ENCODE data around the gene SLC2A4.

Gene SLC2A4

DNA sequence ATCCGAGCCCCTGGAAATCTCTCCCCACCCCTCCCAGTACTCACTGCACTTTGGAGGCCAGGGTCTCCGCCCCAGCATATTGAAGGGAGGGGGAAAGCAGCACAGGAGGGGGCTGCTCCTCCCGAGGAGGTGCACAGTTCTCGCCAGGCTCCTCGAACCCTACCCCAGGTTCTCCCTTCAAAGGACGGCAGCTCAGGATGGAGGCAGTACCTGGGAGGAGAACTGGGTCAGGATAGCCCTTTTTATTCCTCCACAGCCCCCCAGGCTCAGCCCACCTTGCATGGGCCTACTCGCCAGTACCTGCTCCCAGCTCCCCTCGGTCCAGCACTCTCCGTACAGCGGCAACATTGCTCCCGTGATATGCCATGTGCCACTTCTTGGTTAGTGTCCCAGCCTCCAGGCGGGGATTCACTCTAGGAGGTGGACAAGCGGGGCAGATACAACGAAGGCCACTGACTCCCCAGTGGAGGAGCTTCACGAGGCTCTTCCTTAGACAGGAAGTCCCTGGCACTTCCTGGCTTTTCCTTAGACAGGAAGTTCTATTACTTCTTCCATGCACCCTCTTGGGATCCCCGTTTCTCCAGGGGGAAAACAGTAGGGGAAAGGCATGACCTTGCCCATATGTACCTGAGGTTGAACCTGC lies 35.8 kb downstream of the SLC2A4 start:
- no peak for DNase-seq
- ATAC-seq = no peak
- peak overlapping the region in 1 of 2 donors; percentile 13 for H3K4me3 Mint-ChIP-seq
- no peaks in the 10 kb centered on the region for H3K9me3 Mint-ChIP-seq
- no peaks in the 10 kb centered on the region for H3K27me3 Mint-ChIP-seq
- H3K4me1 Mint-ChIP-seq = peaks cover 39% of the 10 kb centered on the region
- H3K27ac Mint-ChIP-seq = no peak overlapping the region

DNA sequence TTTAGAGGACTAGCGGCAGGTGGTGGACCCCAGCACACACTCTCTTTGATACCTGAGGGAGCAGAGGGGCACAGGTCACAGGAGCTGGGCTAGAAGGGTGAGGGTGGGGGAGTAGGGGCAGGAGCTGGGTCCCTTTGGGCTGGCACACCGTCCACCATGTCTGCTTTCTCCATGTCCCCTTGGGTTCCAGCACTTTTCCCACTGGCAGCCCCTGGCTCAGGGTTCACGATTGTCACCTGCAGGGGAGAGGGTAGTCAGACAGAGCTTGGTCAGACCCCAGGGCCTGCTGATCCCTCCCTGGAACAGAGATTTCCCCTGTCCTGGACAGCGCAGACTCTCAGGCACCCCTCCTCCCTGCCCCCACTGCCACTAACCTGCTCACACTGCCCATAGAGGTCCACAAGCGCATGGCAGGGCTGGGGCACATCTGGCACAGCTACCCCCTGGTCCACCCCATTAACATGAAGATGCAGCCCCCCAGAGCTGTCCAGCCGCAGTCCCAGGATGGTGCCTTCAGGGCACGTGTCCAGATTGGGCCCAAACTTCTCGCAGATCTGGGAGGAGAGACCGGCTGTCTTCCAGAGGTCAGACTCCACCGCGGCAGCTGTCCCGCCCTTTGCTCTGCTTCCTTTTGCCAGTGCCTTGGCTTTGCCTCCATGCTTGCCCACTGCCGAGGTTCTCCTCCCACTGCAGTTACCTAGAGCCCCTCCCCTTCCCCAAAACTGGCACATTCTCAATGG lies 36.8 kb downstream of the SLC2A4 start:
- ATAC-seq = no peak
- Mint-ChIP-seq H3K9me3 (no peaks in the 10 kb centered on the region), H3K4me3 (no peak overlapping the region), H3K4me1 (peaks cover 29% of the 10 kb centered on the region), H3K27me3 (no peaks in the 10 kb centered on the region), H3K27ac (no peak overlapping the region)
- no peak for DNase-seq

- Mint-ChIP-seq H3K4me1 (peaks cover 27% of the 10 kb centered on the region), H3K9me3 (no peaks in the 10 kb centered on the region), H3K4me3 (no peak overlapping the region), H3K27ac (no peak overlapping the region), H3K27me3 (no peaks in the 10 kb centered on the region)
- ATAC-seq (no peak), DNase-seq (no peak)
Measured at GRCh38 chr17:7321466-7321865, 39.9 kb downstream of the SLC2A4 start.

GRCh38 chr17:7322520-7323194 lies 41.1 kb downstream of the SLC2A4 start:
- no peak overlapping the region for H3K4me3 Mint-ChIP-seq
- H3K9me3 Mint-ChIP-seq = no peaks in the 10 kb centered on the region
- H3K27me3 Mint-ChIP-seq = no peaks in the 10 kb centered on the region
- peaks cover 37% of the 10 kb centered on the region for H3K4me1 Mint-ChIP-seq
- DNase-seq = no peak
- no peak for ATAC-seq
- no peak overlapping the region for H3K27ac Mint-ChIP-seq

DNA sequence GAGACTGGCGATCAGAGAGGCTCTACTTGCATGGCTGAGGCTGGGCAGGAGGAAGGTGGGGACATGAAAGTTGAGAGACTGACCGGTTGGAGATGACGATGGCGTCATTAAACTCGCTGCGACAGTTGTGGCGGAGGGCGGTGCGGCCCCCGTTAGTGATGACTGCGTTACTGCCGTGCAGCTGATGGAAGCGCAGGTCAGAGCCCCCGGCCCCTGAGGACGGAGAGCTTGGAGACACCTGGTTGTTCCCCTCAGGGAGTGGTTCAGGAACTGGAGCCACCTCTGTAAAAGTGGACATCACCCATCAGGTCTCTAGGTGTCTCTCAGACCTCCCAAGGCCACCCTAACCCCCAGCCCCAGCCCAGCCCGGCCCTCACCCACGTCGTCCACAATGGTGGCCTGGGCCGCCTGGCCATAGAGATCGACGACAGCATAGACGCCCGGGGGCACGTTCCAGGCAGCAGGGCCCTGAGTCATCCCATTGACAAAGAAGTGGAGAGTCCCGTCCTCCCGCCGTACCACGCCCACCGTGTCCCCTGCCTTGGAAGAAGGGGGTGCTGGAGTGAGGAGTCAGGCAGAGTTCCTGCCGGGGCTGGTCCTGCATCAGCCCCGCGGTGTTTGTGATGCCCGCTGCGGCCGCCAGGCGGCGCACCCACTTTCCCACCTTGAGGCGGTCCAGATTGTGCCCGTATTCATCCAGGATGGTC lies 42.4 kb downstream of the SLC2A4 start:
- Mint-ChIP-seq H3K27ac (no peak overlapping the region), H3K27me3 (no peaks in the 10 kb centered on the region), H3K9me3 (no peaks in the 10 kb centered on the region), H3K4me1 (peaks cover 50% of the 10 kb centered on the region), H3K4me3 (no peak overlapping the region)
- peak; percentile 59 to 60 for DNase-seq
- ATAC-seq = peak; percentile 68

- Mint-ChIP-seq H3K27me3 (no peaks in the 10 kb centered on the region), H3K9me3 (no peaks in the 10 kb centered on the region), H3K4me1 (peaks cover 51% of the 10 kb centered on the region), H3K27ac (no peak overlapping the region), H3K4me3 (no peak overlapping the region)
- DNase-seq = no peak
- ATAC-seq = no peak
Measured at GRCh38 chr17:7324438-7324779, 42.9 kb downstream of the SLC2A4 start.

DNA sequence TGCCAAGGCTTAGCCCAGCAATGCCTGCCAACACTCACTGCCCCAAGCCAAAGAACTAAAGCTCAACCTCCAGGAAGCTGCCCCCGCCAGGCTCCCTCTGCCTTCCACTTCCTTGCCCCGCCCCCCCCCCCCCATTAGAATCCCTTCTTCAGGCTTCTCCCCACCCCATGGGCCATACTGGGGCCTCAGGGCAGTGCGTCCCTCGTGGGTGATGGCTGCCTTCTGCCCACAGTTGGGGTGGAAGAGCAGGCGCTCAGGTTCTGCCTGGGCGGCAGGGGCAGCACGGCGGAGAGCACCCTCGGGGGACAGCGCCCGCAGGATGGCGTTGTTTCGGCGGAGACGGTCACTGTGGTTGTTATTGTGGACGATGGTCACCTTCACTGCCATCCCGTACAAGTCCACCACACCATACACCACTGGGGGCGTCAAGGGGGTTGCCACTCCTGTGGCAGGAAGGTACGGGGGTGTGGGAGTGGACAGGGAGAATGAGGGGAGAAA lies 43.6 kb downstream of the SLC2A4 start:
- DNase-seq (no peak), ATAC-seq (no peak)
- no peaks in the 10 kb centered on the region for H3K27me3 Mint-ChIP-seq
- H3K4me1 Mint-ChIP-seq = peaks cover 54% of the 10 kb centered on the region
- H3K9me3 Mint-ChIP-seq = no peaks in the 10 kb centered on the region
- no peak overlapping the region for H3K27ac Mint-ChIP-seq
- H3K4me3 Mint-ChIP-seq = no peak overlapping the region

DNA sequence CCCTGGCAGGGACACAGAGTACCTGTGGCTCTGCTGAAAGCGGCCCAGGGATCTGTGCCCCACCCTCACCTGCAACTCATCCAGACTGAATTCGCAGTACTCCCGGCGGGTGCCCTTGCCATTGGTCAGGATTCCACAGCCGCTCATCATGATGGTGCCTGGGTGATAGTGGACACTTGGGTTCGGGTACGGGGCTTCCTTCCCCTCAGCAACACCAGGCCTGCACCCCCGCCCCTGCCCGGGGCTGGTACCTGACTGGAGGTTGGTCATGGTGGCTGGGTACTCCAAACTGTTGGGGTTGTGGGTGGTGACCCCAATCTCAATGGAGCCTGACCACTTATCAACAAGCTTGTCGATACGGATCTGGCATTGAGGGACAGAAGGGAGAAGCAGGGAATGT lies 44.7 kb downstream of the SLC2A4 start:
- no peaks in the 10 kb centered on the region for H3K27me3 Mint-ChIP-seq
- no peaks in the 10 kb centered on the region for H3K9me3 Mint-ChIP-seq
- H3K27ac Mint-ChIP-seq = no peak overlapping the region
- no peak for ATAC-seq
- H3K4me3 Mint-ChIP-seq = no peak overlapping the region
- no peak for DNase-seq
- peaks cover 65% of the 10 kb centered on the region for H3K4me1 Mint-ChIP-seq

GRCh38 chr17:7327056-7327455 lies 45.5 kb downstream of the SLC2A4 start:
- ATAC-seq (no peak), DNase-seq (no peak)
- Mint-ChIP-seq H3K4me1 (peaks cover 71% of the 10 kb centered on the region), H3K9me3 (no peaks in the 10 kb centered on the region), H3K27me3 (no peaks in the 10 kb centered on the region), H3K27ac (peak overlapping the region in 1 of 2 donors; percentile 2), H3K4me3 (no peak overlapping the region)

- Mint-ChIP-seq H3K4me1 (peaks cover 75% of the 10 kb centered on the region), H3K27ac (no peak overlapping the region), H3K9me3 (no peaks in the 10 kb centered on the region), H3K4me3 (peak overlapping the region in 1 of 2 donors; percentile 21), H3K27me3 (no peaks in the 10 kb centered on the region)
- ATAC-seq = no peak
- no peak for DNase-seq
Measured at GRCh38 chr17:7327501-7327900, 46.0 kb downstream of the SLC2A4 start.

- H3K27me3 Mint-ChIP-seq = no peaks in the 10 kb centered on the region
- H3K27ac Mint-ChIP-seq = peak overlapping the region; percentile 4 to 28
- H3K4me3 Mint-ChIP-seq = peak overlapping the region; percentile 86 to 97
- ATAC-seq = no peak
- no peaks in the 10 kb centered on the region for H3K9me3 Mint-ChIP-seq
- peaks cover 81% of the 10 kb centered on the region for H3K4me1 Mint-ChIP-seq
- no peak for DNase-seq
Measured at GRCh38 chr17:7328009-7328408, 46.5 kb downstream of the SLC2A4 start.

DNA sequence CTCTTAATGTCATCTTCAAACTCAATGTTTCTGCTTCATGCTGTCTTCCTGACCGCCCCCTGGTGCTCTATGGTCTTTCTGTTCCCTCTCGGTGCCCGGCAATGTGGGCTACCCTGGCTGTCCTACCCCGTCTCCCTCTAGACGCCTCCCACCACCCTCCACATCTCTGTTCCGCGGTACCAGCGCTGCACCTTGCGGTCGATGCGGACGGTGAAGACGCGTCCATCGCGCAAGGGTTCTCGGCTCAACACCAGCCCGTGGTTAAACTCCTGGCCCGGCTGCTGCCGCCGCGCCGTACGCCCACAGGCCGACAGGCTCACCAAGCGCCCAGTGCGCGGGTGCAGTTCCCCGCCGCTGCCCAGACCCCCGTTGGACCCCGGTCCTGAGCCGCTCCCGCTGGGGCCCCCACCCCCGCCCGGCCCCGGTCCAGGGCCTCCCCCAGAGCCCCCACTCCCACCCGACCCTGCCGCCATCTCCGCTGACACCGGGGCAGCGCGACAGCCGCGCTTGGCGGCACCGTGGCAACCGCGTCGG lies 47.4 kb downstream of the SLC2A4 start, which contains the start of gene NEURL4:
TSS of gene NEURL4 (minus strand) at position 496 of the 534 bp plus-strand sequence. CDS start at position 473, 23 bp downstream.
- DNase-seq = no peak
- Mint-ChIP-seq H3K27ac (peak within 1 kb of the TSS; percentile 97 to 99), H3K4me1 (peaks cover 81% of the 10 kb centered on the region), H3K9me3 (no peaks in the 10 kb centered on the region), H3K4me3 (peak within 1 kb of the TSS; percentile 86 to 97), H3K27me3 (no peaks in the 10 kb centered on the region)
- ATAC-seq = peak; percentile 10

- no peaks in the 10 kb centered on the region for H3K27me3 Mint-ChIP-seq
- peak overlapping the region; percentile 83 to 93 for H3K4me3 Mint-ChIP-seq
- DNase-seq = peak; percentile 97 to 98
- H3K27ac Mint-ChIP-seq = peak overlapping the region; percentile 97 to 99
- H3K4me1 Mint-ChIP-seq = peaks cover 80% of the 10 kb centered on the region
- ATAC-seq = peak; percentile 81
- no peaks in the 10 kb centered on the region for H3K9me3 Mint-ChIP-seq
Measured at GRCh38 chr17:7329374-7329996, 48.0 kb downstream of the SLC2A4 start.

- Mint-ChIP-seq H3K4me3 (peak overlapping the region; percentile 83 to 93), H3K9me3 (no peaks in the 10 kb centered on the region), H3K27me3 (no peaks in the 10 kb centered on the region), H3K4me1 (peaks cover 80% of the 10 kb centered on the region), H3K27ac (peak overlapping the region; percentile 97 to 99)
- ATAC-seq (peak; percentile 78), DNase-seq (peak; percentile 85 to 86)
Measured at GRCh38 chr17:7329997-7330637, 48.6 kb downstream of the SLC2A4 start.

Measured in stimulated activated naive CD8-positive, alpha-beta T cell treated with anti-CD3 and anti-CD28 coated beads, Interleukin-15, amount 100 ng/mL, for 72 hours (primary cell).